Activated CD4-positive, alpha-beta T cell treated with anti-CD3 and anti-CD28 coated beads, Interleukin-2, amount 10 ng/mL, durations not matched to agents 24 days and 14 days (primary cell): Measurements from ENCODE around the gene DCBLD2. TPM values are rescaled to one million over a fixed set of nuclear protein-coding genes. Genes with fewer than 3 reads are reported as not detected.

ENCODE experiments used
- DNase-seq: peaks from one replicate; pipeline ENCODE4 v3.0.0; 2022
- H3K27ac Mint-ChIP-seq: one replicate; pipeline ENCODE4 v1.8.0; 2022; ENCODE audit warnings: mild to moderate bottlenecking, mixed read lengths
- H3K27me3 Mint-ChIP-seq: one replicate; pipeline ENCODE4 v1.8.0; 2022; ENCODE audit warnings: mixed read lengths
- H3K36me3 Mint-ChIP-seq: one replicate; pipeline ENCODE4 v1.8.0; 2022; ENCODE audit warnings: low read depth, mild to moderate bottlenecking, mixed read lengths
- H3K4me1 Mint-ChIP-seq: one replicate; pipeline ENCODE4 v1.8.0; 2021; ENCODE audit warnings: mixed read lengths
- H3K4me3 Mint-ChIP-seq: one replicate; pipeline ENCODE4 v1.8.0; 2022; ENCODE audit warnings: mild to moderate bottlenecking, moderate library complexity, mixed read lengths
- H3K9me3 Mint-ChIP-seq: one replicate; pipeline ENCODE4 v1.8.0; 2021; ENCODE audit warnings: mixed read lengths
- intact Hi-C: fragments of 100-400 bp; cut with micrococcal nuclease; formaldehyde crosslinking; loops from one replicate; pipeline ENCODE4 v1.15.1; 2023
- total RNA-seq: library from RNA; stranded (reverse); gene quantifications from 2 replicates; pipeline ENCODE4 v1.2.3, GENCODE V29; 2022

The DCBLD2 gene
- total RNA-seq, 1 donor from 2014 or later, result 2.7 TPM

GRCh38 chr3:98902351-98902740 lies 851 bp upstream of the DCBLD2 start:
- intact Hi-C loops, result loop anchor here (5.0 kb wide), 2 partner anchors 85 to 865 kb away; partner anchors contain the start of gene GABRR3
- Mint-ChIP-seq H3K9me3 (no peaks in the 10 kb centered on the region), H3K36me3 (no peaks in the 10 kb centered on the region), H3K4me3 (peak overlapping the region; percentile 89), H3K4me1 (peaks cover 14% of the 10 kb centered on the region), H3K27ac (no peak overlapping the region), H3K27me3 (peaks cover 30% of the 10 kb centered on the region)
- no peak for DNase-seq

GRCh38 chr3:98901119-98901391 lies 440 bp downstream of the DCBLD2 start:
- intact Hi-C loops, result loop anchor here (1.0 to 5.0 kb wide), 4 partner anchors 84 to 1136 kb away; partner anchors contain the start of genes ARL6, CPOX and GABRR3
- H3K27ac Mint-ChIP-seq, result peak overlapping the region; percentile 69
- peak overlapping the region; percentile 89 for H3K4me3 Mint-ChIP-seq
- H3K27me3 Mint-ChIP-seq, result peaks cover 26% of the 10 kb centered on the region
- peaks cover 14% of the 10 kb centered on the region for H3K4me1 Mint-ChIP-seq
- H3K36me3 Mint-ChIP-seq, result no peaks in the 10 kb centered on the region
- H3K9me3 Mint-ChIP-seq, result no peaks in the 10 kb centered on the region
- peak; percentile 69 for DNase-seq

- Mint-ChIP-seq H3K27ac (peak overlapping the region; percentile 69), H3K4me3 (peak overlapping the region; percentile 89), H3K36me3 (no peaks in the 10 kb centered on the region), H3K4me1 (peaks cover 14% of the 10 kb centered on the region), H3K27me3 (peaks cover 26% of the 10 kb centered on the region), H3K9me3 (no peaks in the 10 kb centered on the region)
- intact Hi-C loops, result loop anchor here (1.0 to 5.0 kb wide), 4 partner anchors 83 to 1136 kb away; partner anchors contain the start of genes ARL6, CPOX and GABRR3
- no peak for DNase-seq
These were observed 1.0 kb downstream of the DCBLD2 start for GRCh38 chr3:98900265-98901118.

GRCh38 chr3:98897701-98898100 lies 3.8 kb downstream of the DCBLD2 start:
- Mint-ChIP-seq H3K27me3 (peaks cover 18% of the 10 kb centered on the region), H3K27ac (no peak overlapping the region), H3K4me3 (no peak overlapping the region), H3K36me3 (no peaks in the 10 kb centered on the region), H3K9me3 (no peaks in the 10 kb centered on the region), H3K4me1 (peaks cover 14% of the 10 kb centered on the region)
- DNase-seq, result no peak
- intact Hi-C loops, result no loop called here

- Mint-ChIP-seq H3K4me3 (no peak overlapping the region), H3K4me1 (no peaks in the 10 kb centered on the region), H3K36me3 (no peaks in the 10 kb centered on the region), H3K9me3 (no peaks in the 10 kb centered on the region), H3K27me3 (peaks cover 8% of the 10 kb centered on the region), H3K27ac (no peak overlapping the region)
- intact Hi-C loops, result no loop called here
- no peak for DNase-seq
These were observed 6.5 kb downstream of the DCBLD2 start for GRCh38 chr3:98894791-98895576.

- no peak overlapping the region for H3K4me3 Mint-ChIP-seq
- H3K4me1 Mint-ChIP-seq, result no peaks in the 10 kb centered on the region
- no peak for DNase-seq
- H3K27me3 Mint-ChIP-seq, result no peaks in the 10 kb centered on the region
- H3K27ac Mint-ChIP-seq, result no peak overlapping the region
- H3K36me3 Mint-ChIP-seq, result no peaks in the 10 kb centered on the region
- intact Hi-C loops, result no loop called here
- H3K9me3 Mint-ChIP-seq, result no peaks in the 10 kb centered on the region
These were observed 7.8 kb downstream of the DCBLD2 start for GRCh38 chr3:98893740-98894139.

GRCh38 chr3:98892263-98892662 lies 9.2 kb downstream of the DCBLD2 start:
- Mint-ChIP-seq H3K4me1 (no peaks in the 10 kb centered on the region), H3K27me3 (no peaks in the 10 kb centered on the region), H3K36me3 (no peaks in the 10 kb centered on the region), H3K4me3 (no peak overlapping the region), H3K27ac (no peak overlapping the region), H3K9me3 (no peaks in the 10 kb centered on the region)
- no peak for DNase-seq
- intact Hi-C loops, result no loop called here

GRCh38 chr3:98890965-98891910 lies 10.3 kb downstream of the DCBLD2 start:
- intact Hi-C loops, result no loop called here
- Mint-ChIP-seq H3K4me3 (no peak overlapping the region), H3K4me1 (no peaks in the 10 kb centered on the region)

GRCh38 chr3:98890181-98890835 lies 11.2 kb downstream of the DCBLD2 start:
- Mint-ChIP-seq H3K4me3 (no peak overlapping the region), H3K27me3 (no peaks in the 10 kb centered on the region), H3K4me1 (no peaks in the 10 kb centered on the region), H3K27ac (no peak overlapping the region), H3K9me3 (no peaks in the 10 kb centered on the region), H3K36me3 (no peaks in the 10 kb centered on the region)
- intact Hi-C loops, result no loop called here
- DNase-seq, result no peak

More at GRCh38 chr3:98890965-98891910, 10.3 kb downstream of the DCBLD2 start:
- no peaks in the 10 kb centered on the region for H3K27me3 Mint-ChIP-seq
- H3K9me3 Mint-ChIP-seq, result no peaks in the 10 kb centered on the region
- no peak for DNase-seq
- no peaks in the 10 kb centered on the region for H3K36me3 Mint-ChIP-seq
- no peak overlapping the region for H3K27ac Mint-ChIP-seq

- H3K27ac Mint-ChIP-seq, result no peak overlapping the region
- H3K4me1 Mint-ChIP-seq, result no peaks in the 10 kb centered on the region
- H3K4me3 Mint-ChIP-seq, result no peak overlapping the region
- DNase-seq, result no peak
- no peaks in the 10 kb centered on the region for H3K27me3 Mint-ChIP-seq
- no peaks in the 10 kb centered on the region for H3K36me3 Mint-ChIP-seq
- intact Hi-C loops, result no loop called here
- no peaks in the 10 kb centered on the region for H3K9me3 Mint-ChIP-seq
These were observed 13.8 kb downstream of the DCBLD2 start for GRCh38 chr3:98887684-98888083.

- intact Hi-C loops, result no loop called here
- H3K4me1 Mint-ChIP-seq, result no peaks in the 10 kb centered on the region
- no peaks in the 10 kb centered on the region for H3K27me3 Mint-ChIP-seq
- H3K27ac Mint-ChIP-seq, result no peak overlapping the region
- no peaks in the 10 kb centered on the region for H3K9me3 Mint-ChIP-seq
- H3K36me3 Mint-ChIP-seq, result no peaks in the 10 kb centered on the region
- DNase-seq, result no peak
- H3K4me3 Mint-ChIP-seq, result no peak overlapping the region
These were observed 15.0 kb downstream of the DCBLD2 start for GRCh38 chr3:98886525-98886924.

GRCh38 chr3:98885851-98886250 lies 15.6 kb downstream of the DCBLD2 start:
- no peaks in the 10 kb centered on the region for H3K36me3 Mint-ChIP-seq
- no peak overlapping the region for H3K27ac Mint-ChIP-seq
- intact Hi-C loops, result no loop called here
- no peak for DNase-seq
- H3K4me1 Mint-ChIP-seq, result no peaks in the 10 kb centered on the region
- H3K27me3 Mint-ChIP-seq, result no peaks in the 10 kb centered on the region
- H3K9me3 Mint-ChIP-seq, result no peaks in the 10 kb centered on the region
- no peak overlapping the region for H3K4me3 Mint-ChIP-seq
